Upper lobe of left lung (tissue), 6 donors: ENCODE measurements around the gene ARHGEF3. TPM values are rescaled to one million over a fixed set of nuclear protein-coding genes. Genes with fewer than 3 reads are reported as not detected.
A peak's percentile ranks its signal among the peaks of the same experiment; 100 is the strongest.

Experiments
- ATAC-seq, 2 donors: fragments of 200-7000 bp; cut with Tn5 transposase; one replicate each; pipeline ENCODE4 v1.9.1; 2022; ENCODE audit warnings: mild to moderate bottlenecking in 2 of 2, moderate library complexity in 2 of 2; ENCODE audit not compliant: low FRiP score in 2 of 2
- DNase-seq, 2 donors: peaks; one replicate each; pipeline ENCODE4 v3.0.0-alpha.2; 2019 to 2020
- H3K27ac ChIP-seq, 4 donors: fragments of 200-600 bp; sonication (generic); one replicate each; pipeline ENCODE4 v1.5.1; 2016 to 2019
- H3K27me3 ChIP-seq, 4 donors: fragments of 200-600 bp; sonication (generic); one replicate each; pipeline ENCODE4 v1.5.1; 2017 to 2019
- H3K36me3 ChIP-seq, 4 donors: fragments of 200-600 bp; sonication (generic); one replicate each; pipeline ENCODE4 v1.5.1; 2016 to 2019
- H3K4me1 ChIP-seq, 4 donors: fragments of 200-600 bp; sonication (generic); one replicate each; pipeline ENCODE4 v1.5.1; 2018 to 2019
- H3K4me3 ChIP-seq, 4 donors: fragments of 200-600 bp; sonication (generic); one replicate each; pipeline ENCODE4 v1.5.1; 2017 to 2019; ENCODE audit warnings: mild to moderate bottlenecking in 2 of 4, moderate library complexity in 1 of 4
- H3K9me3 ChIP-seq, 4 donors: fragments of 200-600 bp; sonication (generic); one replicate each; pipeline ENCODE4 v1.5.1; 2018 to 2019
- EP300 ChIP-seq, 4 donors: sonication (generic); formaldehyde crosslinking; IDR thresholded peaks; one replicate each; pipeline ENCODE4 v1.5.1; 2017; ENCODE audit warnings: antibody characterized with exemption in 4 of 4, control low read depth in 2 of 4
- POLR2A ChIP-seq, 4 donors: fragments of 450-650 bp; IDR thresholded peaks; one replicate each; pipeline ENCODE4 v1.5.1; 2016 to 2017; ENCODE audit warnings: antibody characterized with exemption in 4 of 4, mild to moderate bottlenecking in 2 of 4
- POLR2AphosphoS5 ChIP-seq, 2 donors: sonication (generic); formaldehyde crosslinking; IDR thresholded peaks; one replicate each; pipeline ENCODE4 v1.5.1; 2017; ENCODE audit warnings: antibody characterized with exemption in 2 of 2
- WGBS, 2 donors: methylation state at CpG; one replicate each; pipeline ENCODE4 v1.1.5; 2017 to 2018; 5-methylcytosine and 5-hydroxymethylcytosine counted together
- total RNA-seq, 6 donors: library from RNA; depleted of rRNA in 4 of 6; stranded (reverse); fragments of >200 nt in 4 of 6; gene quantifications; one replicate each; pipeline versions ENCODE4 v1.1.0 to v1.2.1, GENCODE V29; 2016 to 2021
- TF ChIP-seq, protein P1 (sequence below), 6 experiments: fragments of 450-650 bp in 4 of 6; fragments of 200-600 bp in 2 of 6; sonication (generic) in 2 of 6; IDR thresholded peaks; one replicate each; pipeline ENCODE4 v1.5.1; 2016 to 2019; ENCODE audit warnings: antibody characterized with exemption in 6 of 6
- donor health status: DM: no; HTN: no; CAD: no; lungs with moderate emphysema.
- donor health status: DM: no; HTN: yes; CAD: no; lungs with severe emphysema.

The ARHGEF3 gene
- total RNA-seq, 6 donors from 2014 or later: 26.6 to 38.9 (median 30.0) TPM

DNA sequence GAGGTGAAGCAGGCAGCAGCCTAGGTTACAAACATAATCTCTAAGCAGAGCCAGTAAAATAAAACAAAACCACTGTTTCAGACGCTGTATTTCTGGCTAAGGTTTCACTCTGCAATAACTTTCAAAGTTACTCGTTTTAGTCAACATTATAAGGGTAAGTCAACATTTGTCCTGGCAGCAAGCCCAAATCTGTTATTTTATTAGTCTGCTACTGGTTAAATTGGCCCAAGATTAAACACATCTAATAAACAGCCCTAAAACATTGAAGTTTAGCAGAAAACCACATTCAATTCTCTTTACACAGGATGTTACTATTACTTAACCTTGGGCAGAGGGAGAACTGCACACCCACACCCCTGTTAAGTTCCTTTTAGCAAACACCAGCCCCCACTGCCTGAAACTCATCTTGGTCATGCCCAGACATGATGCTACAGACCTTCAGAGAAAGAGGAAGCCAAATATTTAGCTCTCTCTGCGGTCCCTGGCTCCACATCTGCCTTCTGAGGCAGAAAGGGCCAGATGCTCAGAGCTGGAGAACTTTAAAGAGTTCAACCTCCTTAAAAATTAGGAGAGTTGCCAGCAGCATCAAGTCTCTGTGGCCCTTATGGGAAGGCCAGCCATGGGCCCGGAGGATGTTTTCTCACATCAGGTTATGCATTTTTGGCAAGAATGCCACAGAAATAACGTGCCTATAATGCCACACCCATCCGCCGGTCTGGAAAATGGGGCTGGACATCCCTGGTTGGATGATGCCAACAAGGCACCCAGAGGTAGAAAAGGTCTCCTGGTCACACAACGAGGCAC lies 17.9 kb downstream of the ARHGEF3 start:
- DNase-seq (peak in 1 of 2 donors; percentile 85), ATAC-seq (peak; percentile 89 to 95)
- H3K4me3 ChIP-seq: no peak overlapping the region
- H3K9me3 ChIP-seq: no peaks in the 10 kb centered on the region
- H3K4me1 ChIP-seq: peaks cover 76 to 87% (median 82%) of the 10 kb centered on the region in 4 donors
- TF ChIP-seq EP300 (IDR thresholded peaks at IDR 0.05) (peak in 2 of 4 donors; percentile 22 to 45), POLR2A (IDR thresholded peaks at IDR 0.05) (peak in 1 of 4 donors; percentile 47), POLR2AphosphoS5 (IDR thresholded peaks at IDR 0.05) (peak; percentile 52 to 61)
- TF ChIP-seq, protein P1, sequence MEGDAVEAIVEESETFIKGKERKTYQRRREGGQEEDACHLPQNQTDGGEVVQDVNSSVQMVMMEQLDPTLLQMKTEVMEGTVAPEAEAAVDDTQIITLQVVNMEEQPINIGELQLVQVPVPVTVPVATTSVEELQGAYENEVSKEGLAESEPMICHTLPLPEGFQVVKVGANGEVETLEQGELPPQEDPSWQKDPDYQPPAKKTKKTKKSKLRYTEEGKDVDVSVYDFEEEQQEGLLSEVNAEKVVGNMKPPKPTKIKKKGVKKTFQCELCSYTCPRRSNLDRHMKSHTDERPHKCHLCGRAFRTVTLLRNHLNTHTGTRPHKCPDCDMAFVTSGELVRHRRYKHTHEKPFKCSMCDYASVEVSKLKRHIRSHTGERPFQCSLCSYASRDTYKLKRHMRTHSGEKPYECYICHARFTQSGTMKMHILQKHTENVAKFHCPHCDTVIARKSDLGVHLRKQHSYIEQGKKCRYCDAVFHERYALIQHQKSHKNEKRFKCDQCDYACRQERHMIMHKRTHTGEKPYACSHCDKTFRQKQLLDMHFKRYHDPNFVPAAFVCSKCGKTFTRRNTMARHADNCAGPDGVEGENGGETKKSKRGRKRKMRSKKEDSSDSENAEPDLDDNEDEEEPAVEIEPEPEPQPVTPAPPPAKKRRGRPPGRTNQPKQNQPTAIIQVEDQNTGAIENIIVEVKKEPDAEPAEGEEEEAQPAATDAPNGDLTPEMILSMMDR (IDR thresholded peaks at IDR 0.05): no peak
- no peaks in the 10 kb centered on the region for H3K36me3 ChIP-seq
- H3K27me3 ChIP-seq: no peaks in the 10 kb centered on the region
- WGBS, 2 donors: 10 to 19% methylated on average over 3 to 8 of the region's 8 CpGs
- H3K27ac ChIP-seq: peak overlapping the region; percentile 81 to 89 (median 84)

DNA sequence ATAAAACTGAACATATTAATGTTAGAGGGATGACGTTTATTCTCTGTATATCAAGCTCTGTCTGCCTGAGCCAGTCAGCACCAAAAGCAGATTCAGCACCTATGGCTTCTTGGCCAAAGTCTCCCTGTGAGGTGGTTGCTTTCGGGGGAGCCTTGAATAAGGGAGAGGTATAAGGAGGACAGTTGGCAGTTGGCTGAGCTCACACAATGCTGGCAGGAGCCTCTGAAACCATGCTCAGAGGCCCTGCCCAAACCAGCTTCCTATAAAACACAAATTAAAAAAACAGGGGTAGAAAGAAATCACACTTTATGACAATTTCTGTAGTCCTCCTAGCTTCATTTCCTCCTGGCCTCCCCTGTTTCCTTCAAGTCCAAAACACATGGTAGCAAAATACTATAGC lies 18.8 kb downstream of the ARHGEF3 start:
- peaks cover 72 to 87% (median 83%) of the 10 kb centered on the region in 4 donors for H3K4me1 ChIP-seq
- 37 to 46% methylated on average over 2 of the region's 2 CpGs for WGBS, 2 donors
- DNase-seq: no peak
- no peak for ATAC-seq
- no peaks in the 10 kb centered on the region for H3K36me3 ChIP-seq
- H3K9me3 ChIP-seq: no peaks in the 10 kb centered on the region
- H3K27ac ChIP-seq: peak overlapping the region; percentile 81 to 89 (median 84)
- peak in 1 of 2 donors; percentile 12 for TF ChIP-seq POLR2AphosphoS5 (IDR thresholded peaks at IDR 0.05)
- TF ChIP-seq, protein P1 (IDR thresholded peaks at IDR 0.05): no peak
- no peaks in the 10 kb centered on the region for H3K27me3 ChIP-seq
- no peak overlapping the region for H3K4me3 ChIP-seq

DNA sequence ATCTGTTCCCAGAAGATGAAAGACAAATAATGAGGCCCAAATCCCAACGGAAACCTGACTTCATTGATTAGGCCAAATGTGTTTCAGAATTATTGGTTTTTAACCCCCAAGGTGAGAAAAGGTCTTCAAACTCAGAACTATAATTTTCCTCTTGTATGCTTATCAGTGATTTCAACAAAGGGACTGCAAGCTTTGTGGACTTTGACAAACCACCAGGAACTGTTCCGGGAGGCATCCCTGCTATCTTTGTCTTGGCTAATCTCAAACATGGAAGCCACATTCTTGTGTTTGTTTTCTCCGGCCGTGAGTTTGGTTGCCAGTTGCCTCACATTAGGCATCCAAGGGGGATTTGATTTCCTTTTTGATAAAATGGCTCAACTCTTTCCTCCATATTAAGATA lies 19.5 kb downstream of the ARHGEF3 start:
- 52 to 74% methylated on average over 4 of the region's 4 CpGs for WGBS, 2 donors
- H3K4me1 ChIP-seq: peaks cover 72 to 88% (median 83%) of the 10 kb centered on the region in 4 donors
- H3K27ac ChIP-seq: peak overlapping the region; percentile 81 to 89 (median 84)
- no peaks in the 10 kb centered on the region for H3K9me3 ChIP-seq
- ATAC-seq (no peak), DNase-seq (no peak)
- H3K4me3 ChIP-seq: no peak overlapping the region
- no peaks in the 10 kb centered on the region for H3K36me3 ChIP-seq
- no peaks in the 10 kb centered on the region for H3K27me3 ChIP-seq
- TF ChIP-seq, protein P1 (IDR thresholded peaks at IDR 0.05): no peak
- TF ChIP-seq EP300 (IDR thresholded peaks at IDR 0.05) (no peak), POLR2AphosphoS5 (IDR thresholded peaks at IDR 0.05) (no peak), POLR2A (IDR thresholded peaks at IDR 0.05) (no peak)

DNA sequence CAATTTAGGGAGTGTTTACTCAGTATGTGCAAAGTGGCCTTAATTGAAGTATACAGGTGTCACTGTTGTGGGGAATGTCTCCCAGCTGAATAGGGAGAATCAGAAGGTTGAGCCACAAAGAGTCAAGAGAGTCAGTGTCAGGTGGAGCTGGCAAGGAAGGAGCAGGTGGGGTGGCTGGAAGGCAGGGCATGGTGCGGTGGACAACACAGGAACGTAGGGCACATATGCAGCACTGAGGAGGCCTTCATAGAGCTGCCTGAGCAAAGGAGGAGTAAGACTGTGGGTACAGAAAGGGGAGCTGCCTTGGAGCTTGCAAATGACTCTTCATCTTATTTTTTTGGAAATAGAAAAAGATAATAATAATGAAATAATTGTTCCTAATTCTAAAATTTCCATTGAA lies 20.0 kb downstream of the ARHGEF3 start:
- peak overlapping the region; percentile 81 to 89 (median 84) for H3K27ac ChIP-seq
- no peak overlapping the region for H3K4me3 ChIP-seq
- ATAC-seq: no peak
- H3K4me1 ChIP-seq: peaks cover 70 to 88% (median 81%) of the 10 kb centered on the region in 4 donors
- H3K9me3 ChIP-seq: no peaks in the 10 kb centered on the region
- 88 to 94% methylated on average over 2 of the region's 2 CpGs for WGBS, 2 donors
- no peak for DNase-seq
- no peaks in the 10 kb centered on the region for H3K27me3 ChIP-seq
- H3K36me3 ChIP-seq: no peaks in the 10 kb centered on the region
- TF ChIP-seq POLR2AphosphoS5 (IDR thresholded peaks at IDR 0.05) (no peak), POLR2A (IDR thresholded peaks at IDR 0.05) (no peak), EP300 (IDR thresholded peaks at IDR 0.05) (no peak)
- TF ChIP-seq, protein P1 (IDR thresholded peaks at IDR 0.05): no peak
